Peyer's patch (tissue), 4 donors: ENCODE data around the gene PPP1R7.
A peak's percentile ranks its signal among the peaks of the same experiment; 100 is the strongest.

Experiments used
- CTCF ChIP-seq, 6 experiments: fragments of 450-650 bp in 4 of 6; fragments of 200-600 bp in 2 of 6; sonication (generic) in 1 of 6; IDR thresholded peaks; one replicate each; pipeline ENCODE4 v1.5.1; 2017 to 2019; ENCODE audit warnings: antibody characterized with exemption in 6 of 6, mild to moderate bottlenecking in 3 of 6, moderate library complexity in 1 of 6
- POLR2A ChIP-seq, 2 donors: fragments of 450-650 bp; IDR thresholded peaks; one replicate each; pipeline ENCODE4 v1.5.1; 2017; ENCODE audit warnings: antibody characterized with exemption in 2 of 2, mild to moderate bottlenecking in 2 of 2, moderate library complexity in 2 of 2

- TF ChIP-seq POLR2A (IDR thresholded peaks at IDR 0.05) (peak; percentile 66 to 70), CTCF (IDR thresholded peaks at IDR 0.05) (no peak)
These were observed 47.9 kb upstream of the PPP1R7 start, which contains the start of gene MTERF4 for GRCh38 chr2:241102239-241102803.
